Measurements from ENCODE around the gene PRDM15.

Gene PRDM15

GRCh38 chr21:41815652-41816582, 63.2 kb downstream of the PRDM15 start:
- no peak for DNase-seq (ENCODE audit: low read depth, low spot score)
- H3K27ac ChIP-seq: no peak overlapping the region

- no peak for DNase-seq (ENCODE audit: low read depth, low spot score)
- no peak overlapping the region for H3K27ac ChIP-seq
These were observed 65.9 kb downstream of the PRDM15 start for GRCh38 chr21:41813226-41813625.

GRCh38 chr21:41812679-41813078, 66.5 kb downstream of the PRDM15 start:
- DNase-seq (ENCODE audit: low read depth, low spot score): no peak
- H3K27ac ChIP-seq: no peak overlapping the region

GRCh38 chr21:41810597-41810932, 68.6 kb downstream of the PRDM15 start:
- no peak overlapping the region for H3K27ac ChIP-seq
- no peak for DNase-seq (ENCODE audit: low read depth, low spot score)

GRCh38 chr21:41809891-41810596, 69.1 kb downstream of the PRDM15 start:
- no peak overlapping the region for H3K27ac ChIP-seq
- no peak for DNase-seq (ENCODE audit: low read depth, low spot score)

- DNase-seq (ENCODE audit: low read depth, low spot score): no peak
- no peak overlapping the region for H3K27ac ChIP-seq
These were observed 70.3 kb downstream of the PRDM15 start for GRCh38 chr21:41808846-41809245.

- H3K27ac ChIP-seq: no peak overlapping the region
- DNase-seq (ENCODE audit: low read depth, low spot score): no peak
These were observed 71.0 kb downstream of the PRDM15 start for GRCh38 chr21:41808094-41808493.

- no peak overlapping the region for H3K27ac ChIP-seq
- DNase-seq (ENCODE audit: low read depth, low spot score): no peak
These were observed 72.4 kb downstream of the PRDM15 start for GRCh38 chr21:41806773-41807172.

- H3K27ac ChIP-seq: no peak overlapping the region
- DNase-seq (ENCODE audit: low read depth, low spot score): no peak
These were observed 73.5 kb downstream of the PRDM15 start for GRCh38 chr21:41805643-41806042.

- no peak overlapping the region for H3K27ac ChIP-seq
- DNase-seq (ENCODE audit: low read depth, low spot score): no peak
These were observed 74.1 kb downstream of the PRDM15 start for GRCh38 chr21:41805038-41805437.

GRCh38 chr21:41804381-41804780, 74.8 kb downstream of the PRDM15 start:
- H3K27ac ChIP-seq: no peak overlapping the region
- no peak for DNase-seq (ENCODE audit: low read depth, low spot score)

GRCh38 chr21:41803316-41803715, 75.8 kb downstream of the PRDM15 start:
- H3K27ac ChIP-seq: no peak overlapping the region
- no peak for DNase-seq (ENCODE audit: low read depth, low spot score)

GRCh38 chr21:41802684-41803083, 76.5 kb downstream of the PRDM15 start:
- DNase-seq (ENCODE audit: low read depth, low spot score): no peak
- H3K27ac ChIP-seq: no peak overlapping the region

- DNase-seq (ENCODE audit: low read depth, low spot score): no peak
- H3K27ac ChIP-seq: no peak overlapping the region
These were observed 77.0 kb downstream of the PRDM15 start for GRCh38 chr21:41802198-41802584.

GRCh38 chr21:41801321-41802197, 77.6 kb downstream of the PRDM15 start:
- no peak for DNase-seq (ENCODE audit: low read depth, low spot score)
- no peak overlapping the region for H3K27ac ChIP-seq

- no peak overlapping the region for H3K27ac ChIP-seq
- DNase-seq (ENCODE audit: low read depth, low spot score): no peak
These were observed 78.5 kb downstream of the PRDM15 start for GRCh38 chr21:41800425-41801320.

- no peak overlapping the region for H3K27ac ChIP-seq
- no peak for DNase-seq (ENCODE audit: low read depth, low spot score)
These were observed 79.4 kb downstream of the PRDM15 start for GRCh38 chr21:41799763-41800162.

GRCh38 chr21:41798326-41798725, 80.8 kb downstream of the PRDM15 start:
- no peak for DNase-seq (ENCODE audit: low read depth, low spot score)
- no peak overlapping the region for H3K27ac ChIP-seq

GRCh38 chr21:41796476-41797080, 82.6 kb downstream of the PRDM15 start:
- no peak overlapping the region for H3K27ac ChIP-seq
- no peak for DNase-seq (ENCODE audit: low read depth, low spot score)

Measured in epithelial cell of prostate (primary cell).